CD4-positive, alpha-beta memory T cell (primary cell): ENCODE results near the gene TIAL1. TPM values are rescaled to one million over a fixed set of nuclear protein-coding genes. Genes with fewer than 3 reads are reported as not detected.

ENCODE experiments used
- CTCF ChIA-PET: fragments of 350-600 bp; sonication (Branson Sonifier 250); formaldehyde crosslinking; loops from one replicate; lab custom pipeline; 2021; ENCODE audit warnings: inconsistent platforms; ENCODE audit not compliant: partially characterized antibody; lab: Charles Lee
- POLR2A ChIA-PET: fragments of 350-600 bp; sonication (Branson Sonifier 250); formaldehyde crosslinking; loops from one replicate; lab custom pipeline; 2021; ENCODE audit not compliant: partially characterized antibody; lab: Charles Lee
- DNase-seq, 5 donors: peaks; one replicate each; pipeline versions ENCODE4 v3.0.0 to v3.0.0-alpha.2; 2020 to 2022; ENCODE audit warnings: mixed read lengths in 1 of 5
- H3K27ac ChIP-seq: one replicate; pipeline ENCODE4 v1.7.0; 2013; ENCODE audit warnings: low read depth, low read length
- H3K27me3 ChIP-seq: 2 replicates; pipeline ENCODE4 v1.7.0; 2013; ENCODE audit warnings: mild to moderate bottlenecking, low read length, moderate library complexity; ENCODE audit not compliant: insufficient read depth
- H3K36me3 ChIP-seq: 2 replicates; pipeline ENCODE4 v1.7.0; 2013; ENCODE audit warnings: mild to moderate bottlenecking, low read length, moderate library complexity; ENCODE audit not compliant: insufficient read depth
- H3K4me1 ChIP-seq: 2 replicates; pipeline ENCODE4 v1.7.0; 2013; ENCODE audit warnings: mild to moderate bottlenecking, low read length, moderate library complexity; ENCODE audit not compliant: insufficient read depth
- H3K4me3 ChIP-seq, 2 donors: one replicate each; pipeline ENCODE4 v1.7.0; 2013; ENCODE audit warnings: low read length in 2 of 2, mild to moderate bottlenecking in 1 of 2
- H3K9me3 ChIP-seq, 2 donors: one replicate each; pipeline ENCODE4 v1.7.0; 2013; ENCODE audit warnings: low read length in 2 of 2, control low read depth in 1 of 2; ENCODE audit not compliant: control insufficient read depth in 1 of 2
- H3K27ac Mint-ChIP-seq, 7 donors: one replicate each; pipeline ENCODE4 v1.8.0; 2020 to 2021; ENCODE audit warnings: mixed read lengths in 7 of 7, mild to moderate bottlenecking in 6 of 7, inconsistent platforms in 3 of 7, moderate library complexity in 3 of 7
- H3K27me3 Mint-ChIP-seq, 2 donors: one replicate each; pipeline ENCODE4 v1.8.0; 2020 to 2021; ENCODE audit warnings: mixed read lengths in 2 of 2
- H3K36me3 Mint-ChIP-seq, 2 donors: one replicate each; pipeline ENCODE4 v1.8.0; 2020 to 2021; ENCODE audit warnings: mixed read lengths in 2 of 2, inconsistent platforms in 1 of 2, mild to moderate bottlenecking in 1 of 2
- H3K4me1 Mint-ChIP-seq, 4 donors: one replicate each; pipeline ENCODE4 v1.8.0; 2020 to 2021; ENCODE audit warnings: mixed read lengths in 4 of 4, mild to moderate bottlenecking in 1 of 4
- H3K4me3 Mint-ChIP-seq, 8 donors: one replicate each; pipeline ENCODE4 v1.8.0; 2020 to 2021; ENCODE audit warnings: mixed read lengths in 8 of 8, mild to moderate bottlenecking in 7 of 8, moderate library complexity in 6 of 8, inconsistent platforms in 3 of 8
- H3K9me3 Mint-ChIP-seq, 8 donors: one replicate each; pipeline ENCODE4 v1.8.0; 2020 to 2021; ENCODE audit warnings: mixed read lengths in 8 of 8, mild to moderate bottlenecking in 5 of 8, inconsistent platforms in 3 of 8, moderate library complexity in 1 of 8
- intact Hi-C: fragments of 100-400 bp; cut with micrococcal nuclease; formaldehyde crosslinking; loops from one replicate; pipeline ENCODE4 v1.15.1; 2023
- polyA plus RNA-seq, 2 donors: library from polyadenylated mRNA; unstranded; fragments of 300-500 nt; fragmentation: Illumina TruSeq; gene quantifications; one replicate each; pipeline ENCODE4 v1.2.3, GENCODE V29; 2021
- total RNA-seq, 2 experiments: library from RNA; stranded (reverse); gene quantifications; one replicate each; pipeline ENCODE4 v1.2.3, GENCODE V29; 2021

Gene TIAL1
- total and polyA plus RNA-seq, 4 experiments from 2014 or later = 8.8 to 212 (median 107) TPM

GRCh38 chr10:119613741-119614140, 17.0 kb upstream of the TIAL1 start:
- Histone ChIP-seq H3K27ac (no peak overlapping the region), H3K36me3 (no peaks in the 10 kb centered on the region), H3K4me1 (no peaks in the 10 kb centered on the region), H3K27me3 (no peaks in the 10 kb centered on the region), H3K4me3 (no peak overlapping the region), H3K9me3 (no peaks in the 10 kb centered on the region)
- Mint-ChIP-seq H3K27me3 (peaks cover 0 to 3% of the 10 kb centered on the region in 2 donors), H3K36me3 (no peaks in the 10 kb centered on the region), H3K4me1 (peaks cover 0 to 4% (median 2%) of the 10 kb centered on the region in 4 donors), H3K9me3 (peaks cover 0 to 4% (median 0%) of the 10 kb centered on the region in 8 donors), H3K4me3 (no peak overlapping the region), H3K27ac (no peak overlapping the region)
- CTCF ChIA-PET = interaction anchor here (1.0 to 1.1 kb wide), 2 partner anchors 71 to 73 kb away, joined by 3 to 4 read pairs; no protein-coding TSS in a partner anchor
- POLR2A ChIA-PET = no interaction called here
- DNase-seq = no peak
- intact Hi-C loops = no loop called here

- POLR2A ChIA-PET = no interaction called here
- Histone ChIP-seq H3K4me3 (no peak overlapping the region), H3K27ac (no peak overlapping the region), H3K27me3 (no peaks in the 10 kb centered on the region), H3K36me3 (no peaks in the 10 kb centered on the region), H3K9me3 (no peaks in the 10 kb centered on the region), H3K4me1 (no peaks in the 10 kb centered on the region)
- Mint-ChIP-seq H3K9me3 (peaks cover 0 to 4% (median 0%) of the 10 kb centered on the region in 8 donors), H3K4me3 (no peak overlapping the region), H3K36me3 (no peaks in the 10 kb centered on the region), H3K4me1 (peaks cover 4 to 8% (median 6%) of the 10 kb centered on the region in 4 donors), H3K27me3 (peaks cover 0 to 3% of the 10 kb centered on the region in 2 donors), H3K27ac (no peak overlapping the region)
- intact Hi-C loops = no loop called here
- CTCF ChIA-PET = no interaction called here
- DNase-seq = no peak
Observed at GRCh38 chr10:119611433-119611832, 14.7 kb upstream of the TIAL1 start.

GRCh38 chr10:119609516-119609915, 12.8 kb upstream of the TIAL1 start:
- Histone ChIP-seq H3K4me1 (no peaks in the 10 kb centered on the region), H3K27me3 (no peaks in the 10 kb centered on the region), H3K9me3 (no peaks in the 10 kb centered on the region), H3K4me3 (no peak overlapping the region), H3K27ac (no peak overlapping the region), H3K36me3 (no peaks in the 10 kb centered on the region)
- H3K4me1 Mint-ChIP-seq = peaks cover 4 to 8% (median 6%) of the 10 kb centered on the region in 4 donors
- H3K36me3 Mint-ChIP-seq = no peaks in the 10 kb centered on the region
- H3K27me3 Mint-ChIP-seq = peaks cover 0 to 2% of the 10 kb centered on the region in 2 donors
- H3K4me3 Mint-ChIP-seq = no peak overlapping the region
- DNase-seq = no peak
- POLR2A ChIA-PET = no interaction called here
- H3K9me3 Mint-ChIP-seq = peaks cover 0 to 4% (median 0%) of the 10 kb centered on the region in 8 donors
- H3K27ac Mint-ChIP-seq = no peak overlapping the region
- CTCF ChIA-PET = interaction anchor here (0.6 to 2.9 kb wide), 5 partner anchors 18 to 250 kb away, joined by 3 to 27 read pairs (median 5); no protein-coding TSS in a partner anchor
- intact Hi-C loops = no loop called here

- POLR2A ChIA-PET = interaction anchor here (1.1 to 1.4 kb wide), 3 partner anchors 43 to 118 kb away, joined by 3 to 6 read pairs (median 5); partner anchors contain the start of genes BAG3 and INPP5F
- Mint-ChIP-seq H3K4me1 (peaks cover 4 to 8% (median 6%) of the 10 kb centered on the region in 4 donors), H3K27me3 (peaks cover 0 to 2% of the 10 kb centered on the region in 2 donors), H3K4me3 (peak overlapping the region in 4 of 8 donors; percentile 25 to 40 (median 30)), H3K36me3 (no peaks in the 10 kb centered on the region), H3K9me3 (peaks cover 0 to 4% (median 0%) of the 10 kb centered on the region in 8 donors), H3K27ac (peak overlapping the region in 1 of 7 donors; percentile 27)
- Histone ChIP-seq H3K27ac (no peak overlapping the region), H3K4me3 (no peak overlapping the region), H3K36me3 (no peaks in the 10 kb centered on the region), H3K4me1 (no peaks in the 10 kb centered on the region), H3K9me3 (no peaks in the 10 kb centered on the region), H3K27me3 (no peaks in the 10 kb centered on the region)
- intact Hi-C loops = loop anchor here (1.0 kb wide), 2 partner anchors 45 to 251 kb away; no protein-coding TSS in a partner anchor
- CTCF ChIA-PET = interaction anchor here (0.6 to 2.9 kb wide), 16 partner anchors 9 to 495 kb away, joined by 3 to 27 read pairs (median 3); no protein-coding TSS in a partner anchor
- peak in 4 of 5 donors; percentile 19 to 28 (median 22) for DNase-seq
Observed at GRCh38 chr10:119608316-119609155, 11.8 kb upstream of the TIAL1 start.

GRCh38 chr10:119604468-119604867, 7.7 kb upstream of the TIAL1 start:
- no peaks in the 10 kb centered on the region for H3K9me3 ChIP-seq
- peaks cover 4 to 8% (median 7%) of the 10 kb centered on the region in 4 donors for H3K4me1 Mint-ChIP-seq
- no peaks in the 10 kb centered on the region for H3K27me3 ChIP-seq
- no peaks in the 10 kb centered on the region for H3K4me1 ChIP-seq
- H3K9me3 Mint-ChIP-seq = no peaks in the 10 kb centered on the region
- POLR2A ChIA-PET = no interaction called here
- H3K4me3 Mint-ChIP-seq = no peak overlapping the region
- no peaks in the 10 kb centered on the region for H3K36me3 Mint-ChIP-seq
- no peaks in the 10 kb centered on the region for H3K36me3 ChIP-seq
- CTCF ChIA-PET = interaction anchor here (0.7 kb wide), 1 partner anchor 58 kb away, joined by 3 read pairs; no protein-coding TSS in a partner anchor
- no peak for DNase-seq
- H3K27ac Mint-ChIP-seq = no peak overlapping the region
- no peaks in the 10 kb centered on the region for H3K27me3 Mint-ChIP-seq
- no peak overlapping the region for H3K4me3 ChIP-seq
- no peak overlapping the region for H3K27ac ChIP-seq
- intact Hi-C loops = no loop called here

GRCh38 chr10:119602241-119603095, 5.7 kb upstream of the TIAL1 start:
- Histone ChIP-seq H3K9me3 (no peaks in the 10 kb centered on the region), H3K27me3 (no peaks in the 10 kb centered on the region), H3K36me3 (no peaks in the 10 kb centered on the region), H3K4me1 (peaks cover 5% of the 10 kb centered on the region), H3K27ac (no peak overlapping the region), H3K4me3 (no peak overlapping the region)
- Mint-ChIP-seq H3K27me3 (no peaks in the 10 kb centered on the region), H3K27ac (peak overlapping the region in 3 of 7 donors; percentile 23 to 70 (median 44)), H3K9me3 (no peaks in the 10 kb centered on the region), H3K36me3 (no peaks in the 10 kb centered on the region), H3K4me1 (peaks cover 5 to 8% (median 5%) of the 10 kb centered on the region in 4 donors), H3K4me3 (no peak overlapping the region)
- DNase-seq = peak in 2 of 5 donors; percentile 17 to 26
- CTCF ChIA-PET = interaction anchor here (0.7 to 1.3 kb wide), 6 partner anchors 10 to 404 kb away, joined by 3 to 5 read pairs (median 4); partner anchors contain the start of gene INPP5F
- POLR2A ChIA-PET = interaction anchor here (0.6 to 1.6 kb wide), 3 partner anchors 41 to 228 kb away, joined by 3 read pairs; no protein-coding TSS in a partner anchor
- intact Hi-C loops = no loop called here
